Measurements from ENCODE around the gene CACNB2.

Gene CACNB2

DNA sequence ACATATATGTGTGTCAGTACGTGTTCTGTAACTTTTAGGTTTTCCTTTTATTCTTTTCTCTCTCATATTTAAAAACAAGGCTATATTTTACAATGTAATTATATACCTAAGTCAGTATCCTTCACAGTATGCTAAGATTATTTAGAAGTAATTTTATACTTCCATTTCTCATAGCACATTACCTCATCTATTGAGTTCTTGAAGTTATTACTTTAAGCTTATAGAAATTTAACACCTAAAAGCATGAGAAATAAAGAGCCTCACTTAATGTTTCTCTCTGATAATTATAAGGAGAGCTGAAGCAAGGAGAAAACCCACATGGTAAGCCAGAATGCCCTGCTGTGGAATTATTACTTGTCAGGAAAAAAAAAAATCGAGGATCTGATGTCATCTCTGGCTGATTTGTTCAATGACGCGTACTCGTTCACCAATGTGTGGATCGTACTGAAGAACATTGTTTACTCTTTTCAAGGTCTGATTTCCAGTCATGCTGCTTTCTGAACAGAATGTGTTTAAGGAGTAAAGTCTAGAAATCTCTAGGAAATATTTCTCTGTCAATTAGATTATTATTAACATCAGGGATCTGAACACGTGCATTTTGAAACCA lies 21.9 kb downstream of the CACNB2 start:
- TF ChIP-seq, protein P1, sequence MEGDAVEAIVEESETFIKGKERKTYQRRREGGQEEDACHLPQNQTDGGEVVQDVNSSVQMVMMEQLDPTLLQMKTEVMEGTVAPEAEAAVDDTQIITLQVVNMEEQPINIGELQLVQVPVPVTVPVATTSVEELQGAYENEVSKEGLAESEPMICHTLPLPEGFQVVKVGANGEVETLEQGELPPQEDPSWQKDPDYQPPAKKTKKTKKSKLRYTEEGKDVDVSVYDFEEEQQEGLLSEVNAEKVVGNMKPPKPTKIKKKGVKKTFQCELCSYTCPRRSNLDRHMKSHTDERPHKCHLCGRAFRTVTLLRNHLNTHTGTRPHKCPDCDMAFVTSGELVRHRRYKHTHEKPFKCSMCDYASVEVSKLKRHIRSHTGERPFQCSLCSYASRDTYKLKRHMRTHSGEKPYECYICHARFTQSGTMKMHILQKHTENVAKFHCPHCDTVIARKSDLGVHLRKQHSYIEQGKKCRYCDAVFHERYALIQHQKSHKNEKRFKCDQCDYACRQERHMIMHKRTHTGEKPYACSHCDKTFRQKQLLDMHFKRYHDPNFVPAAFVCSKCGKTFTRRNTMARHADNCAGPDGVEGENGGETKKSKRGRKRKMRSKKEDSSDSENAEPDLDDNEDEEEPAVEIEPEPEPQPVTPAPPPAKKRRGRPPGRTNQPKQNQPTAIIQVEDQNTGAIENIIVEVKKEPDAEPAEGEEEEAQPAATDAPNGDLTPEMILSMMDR (IDR thresholded peaks at IDR 0.05) = no peak

DNA sequence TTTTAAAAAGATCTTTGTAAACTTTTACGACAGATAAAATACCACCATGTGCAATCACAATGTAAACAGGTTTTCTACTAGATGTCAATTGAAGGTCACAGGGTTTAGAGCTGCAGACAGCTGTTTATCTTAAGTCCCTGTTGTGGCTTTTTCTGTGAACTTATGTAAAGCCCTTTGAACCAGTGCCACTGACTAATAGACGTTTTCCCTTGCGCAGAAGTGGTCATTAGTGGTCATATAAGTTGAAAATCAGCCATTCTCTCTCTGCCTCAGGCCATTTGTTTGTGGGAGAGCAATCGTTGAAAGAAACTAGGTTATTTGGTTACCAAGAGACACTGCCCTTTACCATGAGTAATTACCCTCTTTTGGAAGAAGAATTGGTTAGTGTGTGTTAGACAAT lies 23.9 kb downstream of the CACNB2 start:
- TF ChIP-seq, protein P1 (IDR thresholded peaks at IDR 0.05) = no peak

DNA sequence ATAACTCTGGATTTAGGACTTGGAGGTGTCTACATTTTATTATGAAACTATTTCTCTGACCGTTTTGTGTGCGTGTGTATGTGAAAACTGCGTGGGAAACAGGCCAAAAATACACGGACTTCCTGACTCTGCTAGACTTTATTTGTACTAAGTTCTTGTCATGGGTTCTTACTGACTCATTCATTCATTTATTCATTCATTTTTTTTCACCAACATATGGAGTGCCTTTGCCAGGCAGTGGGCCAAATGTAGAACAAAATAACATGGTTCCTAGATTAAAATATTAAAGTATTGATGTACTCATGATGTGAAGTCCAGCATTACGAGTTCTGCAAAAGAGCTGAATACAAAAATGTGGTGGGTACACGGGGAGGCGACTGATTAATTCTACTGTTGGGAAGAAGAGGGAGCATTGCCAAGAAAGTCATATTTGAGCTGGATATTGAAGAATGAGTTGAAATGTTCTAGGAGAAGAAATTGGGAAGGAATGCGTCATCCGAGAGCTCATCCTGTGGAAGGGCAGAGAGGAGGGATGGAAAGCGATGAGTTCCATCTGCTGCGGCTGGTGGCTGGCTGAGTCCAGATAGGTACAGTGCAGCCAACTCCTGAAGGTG lies 24.6 kb downstream of the CACNB2 start:
- TF ChIP-seq, protein P1 (IDR thresholded peaks at IDR 0.05) = no peak

DNA sequence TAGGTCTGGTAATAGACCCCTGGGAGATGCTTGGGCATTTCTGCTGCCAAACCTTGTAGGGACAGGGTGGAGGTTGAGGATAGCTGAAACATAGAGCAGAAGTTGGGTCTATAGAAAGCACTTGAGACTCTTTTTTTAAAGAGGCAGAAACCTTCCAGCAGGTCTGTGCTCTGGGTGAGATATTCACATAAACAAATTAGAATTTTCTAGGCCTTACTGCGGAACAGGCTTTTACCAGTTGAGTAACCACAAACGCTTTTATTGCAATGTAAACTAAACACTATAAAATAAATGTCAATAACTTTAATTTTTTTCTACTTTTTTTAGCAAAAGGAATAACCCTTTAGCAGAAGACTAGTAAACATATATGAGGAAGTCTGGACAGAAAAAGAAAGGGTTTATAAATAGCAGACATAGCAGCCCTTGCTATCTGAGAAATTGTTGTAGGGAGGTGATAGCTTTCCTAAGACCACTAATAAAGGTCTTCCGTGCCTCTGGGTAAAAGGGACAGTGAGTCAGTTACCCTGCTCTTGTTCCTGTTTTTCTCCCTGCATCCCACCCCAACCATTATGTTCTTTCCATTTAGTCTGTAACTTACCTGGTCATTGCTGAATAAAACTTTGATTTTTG lies 38.7 kb downstream of the CACNB2 start:
- TF ChIP-seq, protein P1 (IDR thresholded peaks at IDR 0.05) = no peak

DNA sequence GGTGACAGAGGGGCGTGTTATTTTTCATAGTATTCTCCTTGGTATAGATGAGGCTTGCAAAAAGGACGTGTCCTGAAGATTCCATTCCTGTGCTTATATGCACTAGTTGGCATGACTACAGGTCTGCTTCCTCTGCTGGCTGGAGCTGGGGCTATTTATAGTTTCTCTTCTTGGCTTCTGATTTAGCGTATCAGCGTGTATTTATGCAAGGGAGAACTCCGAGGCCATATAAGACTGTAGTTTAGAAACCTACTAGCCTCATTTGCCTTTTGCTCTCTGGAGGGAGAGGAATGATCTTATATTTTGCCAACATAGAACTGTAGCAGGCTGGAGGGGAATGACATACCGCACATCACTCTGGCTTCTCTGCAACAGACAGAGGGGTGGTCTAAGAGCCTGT lies 39.7 kb downstream of the CACNB2 start:
- TF ChIP-seq, protein P1 (IDR thresholded peaks at IDR 0.05) = no peak

DNA sequence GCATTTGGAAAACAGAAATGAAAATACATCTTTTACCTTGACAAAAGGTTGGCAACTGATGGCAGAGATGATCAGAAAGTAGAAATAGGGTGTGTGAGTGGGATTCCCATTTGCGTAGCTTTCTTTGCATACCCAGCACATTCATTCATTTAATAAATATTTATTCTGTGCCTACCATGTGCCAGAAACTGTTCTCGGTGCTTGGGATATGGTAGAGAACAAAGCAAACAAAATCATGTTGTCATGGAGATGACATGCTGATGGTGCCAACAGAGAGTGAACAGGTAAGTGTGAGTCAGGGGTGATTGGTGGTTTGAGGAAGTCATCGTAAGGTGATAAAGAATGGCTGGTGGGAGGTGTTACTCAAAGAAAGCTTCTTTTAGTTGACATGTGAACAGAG lies 45.4 kb downstream of the CACNB2 start:
- TF ChIP-seq, protein P1 (IDR thresholded peaks at IDR 0.05) = no peak

DNA sequence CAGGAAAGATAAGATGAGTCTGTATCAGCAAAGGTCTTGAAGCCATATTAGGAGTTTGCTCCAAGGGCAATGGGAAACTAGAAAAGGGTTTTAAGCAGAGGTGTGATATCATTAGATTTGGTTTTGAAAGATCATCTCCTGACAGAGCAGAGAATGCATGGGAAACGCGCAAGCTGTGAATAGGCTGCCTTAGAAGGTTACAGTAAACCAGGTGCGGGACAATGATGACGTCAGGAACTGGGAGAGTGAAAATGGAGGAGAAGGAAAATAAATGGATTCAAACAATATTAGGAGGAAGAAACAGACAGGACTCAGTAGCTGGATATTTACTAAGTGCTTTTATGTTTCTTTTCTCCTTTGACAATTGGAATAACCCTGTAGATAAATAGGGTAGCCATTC lies 50.6 kb downstream of the CACNB2 start:
- TF ChIP-seq, protein P1 (IDR thresholded peaks at IDR 0.05) = no peak

Data from LNCAP (cell line).